A172 (cell line): ENCODE results near the gene CDKN1B. TPM values are rescaled to one million over a fixed set of nuclear protein-coding genes. Genes with fewer than 3 reads are reported as not detected.

Source experiments
- DNase-seq: peaks from one replicate; pipeline ENCODE4 v3.0.0-alpha.2; 2015; ENCODE audit warnings: low spot score
- total RNA-seq: library from RNA; depleted of rRNA; stranded (reverse); fragments of >200 nt; shearing (Covaris generic); gene quantifications from 2 replicates; pipeline ENCODE4 v1.2.3, GENCODE V29; 2014; rRNA removed

CDKN1B gene
- total RNA-seq, 1 experiment from 2014 or later = 18.1 TPM

- no peak for DNase-seq
Observed at GRCh38 chr12:12759234-12759915, 42.2 kb downstream of the CDKN1B start.

DNA sequence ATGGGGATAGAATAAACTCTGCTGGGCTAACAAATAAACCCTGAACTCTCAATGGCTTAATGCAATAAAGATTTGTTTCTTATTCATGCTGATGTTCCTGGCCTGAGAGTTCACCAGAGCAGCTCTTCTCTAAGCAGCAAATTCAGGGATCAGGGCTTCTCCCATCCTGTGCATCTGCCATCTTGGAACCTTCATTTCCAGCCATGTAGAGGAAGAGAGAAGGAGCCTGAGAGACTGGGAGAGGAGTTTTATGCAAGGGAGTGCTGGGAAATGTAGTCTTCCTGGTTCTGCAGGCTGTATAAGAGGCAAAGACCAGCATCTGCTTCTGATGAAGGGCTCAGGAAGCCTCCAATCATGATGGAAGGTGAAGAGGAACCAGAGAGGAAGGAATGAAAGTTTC is 47.7 kb downstream of the CDKN1B start:
- DNase-seq = no peak

- DNase-seq = no peak
Observed at GRCh38 chr12:12770262-12770661, 53.1 kb downstream of the CDKN1B start.

Other genes starting within 250 kb of the CDKN1B start
- 4.9 and 5.5 TPM in 2 replicates for gene DUSP16, start 154.5 kb upstream of the CDKN1B start, total RNA-seq
- gene CREBL2, start 105.5 kb upstream of the CDKN1B start, total RNA-seq = 19.6 and 20.6 TPM in 2 replicates
- gene GPR19, start 21.2 kb upstream of the CDKN1B start, total RNA-seq = 0.57 and 0.84 TPM in 2 replicates
- 3.3 and 3.5 TPM in 2 replicates for gene APOLD1, start 68.3 kb downstream of the CDKN1B start, total RNA-seq
- gene DDX47, start 96.0 kb downstream of the CDKN1B start, total RNA-seq = 96.6 and 99.2 TPM in 2 replicates
- gene GPRC5A, start 174.2 kb downstream of the CDKN1B start, total RNA-seq = 30.0 and 53.5 TPM in 2 replicates
- not detected in 2 replicates for gene GPRC5D, start 234.8 kb downstream of the CDKN1B start, total RNA-seq